H9 (cell line): ENCODE data around the gene NHERF2. TPM values are rescaled to one million over a fixed set of nuclear protein-coding genes. Genes with fewer than 3 reads are reported as not detected.

ENCODE experiments used
- DNase-seq: peaks from one replicate; pipeline ENCODE4 v3.0.0-alpha.2; 2017
- H2AFZ ChIP-seq: one replicate; pipeline ENCODE4 v1.6.1; 2013; ENCODE audit warnings: mild to moderate bottlenecking, low read length, control low read depth, moderate library complexity
- H2AK5ac ChIP-seq: 2 replicates; pipeline ENCODE4 v1.6.1; 2013; ENCODE audit warnings: low read length, control low read depth, mixed read lengths; ENCODE audit not compliant: insufficient read length
- H2BK120ac ChIP-seq: one replicate; pipeline ENCODE4 v1.6.1; 2013; ENCODE audit warnings: low read depth, mild to moderate bottlenecking, low read length, control low read depth, inconsistent platforms; ENCODE audit not compliant: poor library complexity, severe bottlenecking
- H2BK12ac ChIP-seq: 2 replicates; pipeline ENCODE4 v1.6.1; 2013; ENCODE audit warnings: low read length, control low read depth, mixed read lengths, low read depth; ENCODE audit not compliant: insufficient read length
- H2BK15ac ChIP-seq: 2 replicates; pipeline ENCODE4 v1.6.1; 2013; ENCODE audit warnings: low read depth, low read length, control low read depth
- H2BK20ac ChIP-seq: one replicate; pipeline ENCODE4 v1.6.1; 2013; ENCODE audit warnings: low read depth, mild to moderate bottlenecking, low read length, control low read depth, inconsistent platforms; ENCODE audit not compliant: poor library complexity, severe bottlenecking
- H2BK5ac ChIP-seq: 2 replicates; pipeline ENCODE4 v1.6.1; 2013; ENCODE audit warnings: low read length, control low read depth, mixed read lengths; ENCODE audit not compliant: insufficient read length
- H3K14ac ChIP-seq: 2 replicates; pipeline ENCODE4 v1.6.1; 2013; ENCODE audit warnings: low read length, control low read depth; ENCODE audit not compliant: insufficient read depth
- H3K18ac ChIP-seq: 2 replicates; pipeline ENCODE4 v1.6.1; 2013; ENCODE audit warnings: low read depth, mild to moderate bottlenecking, mixed read lengths, low read length, control low read depth; ENCODE audit not compliant: insufficient read length
- H3K23ac ChIP-seq: 2 replicates; pipeline ENCODE4 v1.6.1; 2013; ENCODE audit warnings: low read length, control low read depth, mixed read lengths, low read depth; ENCODE audit not compliant: insufficient read length
- H3K23me2 ChIP-seq: 2 replicates; pipeline ENCODE4 v1.6.1; 2013; ENCODE audit warnings: low read depth, mild to moderate bottlenecking, mixed read lengths, low read length, control low read depth; ENCODE audit not compliant: insufficient read length, poor library complexity, severe bottlenecking
- H3K27ac ChIP-seq: 2 replicates; pipeline ENCODE4 v1.5.1; 2013; ENCODE audit warnings: low read length, control low read depth, mixed read lengths, low read depth; ENCODE audit not compliant: insufficient read length
- H3K27me3 ChIP-seq: 2 replicates; pipeline ENCODE4 v1.6.1; 2013; ENCODE audit warnings: low read length, control low read depth, inconsistent platforms; ENCODE audit not compliant: insufficient read depth
- H3K4ac ChIP-seq: 2 replicates; pipeline ENCODE4 v1.6.1; 2013; ENCODE audit warnings: low read depth, mild to moderate bottlenecking, control low read depth, inconsistent platforms, low read length, moderate library complexity
- H3K4me1 ChIP-seq: 2 replicates; pipeline ENCODE4 v1.6.1; 2013; ENCODE audit warnings: low read length, control low read depth, inconsistent platforms; ENCODE audit not compliant: insufficient read depth
- H3K4me2 ChIP-seq: 2 replicates; pipeline ENCODE4 v1.6.1; 2013; ENCODE audit warnings: low read length, control low read depth, mixed read lengths; ENCODE audit not compliant: insufficient read length, insufficient read depth
- H3K56ac ChIP-seq: 2 replicates; pipeline ENCODE4 v1.6.1; 2013; ENCODE audit warnings: low read depth, mild to moderate bottlenecking, mixed read lengths, low read length, control low read depth; ENCODE audit not compliant: insufficient read length
- H3K79me1 ChIP-seq: 2 replicates; pipeline ENCODE4 v1.6.1; 2013; ENCODE audit warnings: low read depth, mild to moderate bottlenecking, moderate library complexity, low read length, control low read depth, inconsistent platforms; ENCODE audit not compliant: insufficient read depth, poor library complexity, severe bottlenecking
- H3K79me2 ChIP-seq: 2 replicates; pipeline ENCODE4 v1.6.1; 2013; ENCODE audit warnings: low read length, control low read depth, inconsistent platforms; ENCODE audit not compliant: insufficient read depth
- H3K9ac ChIP-seq: 2 replicates; pipeline ENCODE4 v1.6.1; 2013; ENCODE audit warnings: low read length, control low read depth, mixed read lengths; ENCODE audit not compliant: insufficient read length; ENCODE audit errors: extremely low read depth
- H3K9me3 ChIP-seq: one replicate; pipeline ENCODE4 v1.6.1; 2013; ENCODE audit warnings: low read depth, low read length, inconsistent platforms; ENCODE audit not compliant: control insufficient read depth
- H3T11ph ChIP-seq: one replicate; pipeline ENCODE4 v1.6.1; 2013; ENCODE audit warnings: mild to moderate bottlenecking, low read length, control low read depth, inconsistent platforms
- H4K20me1 ChIP-seq: one replicate; pipeline ENCODE4 v1.6.1; 2013; ENCODE audit not compliant: control insufficient read depth, insufficient read length, insufficient read depth
- H4K5ac ChIP-seq: 2 replicates; pipeline ENCODE4 v1.6.1; 2013; ENCODE audit warnings: low read depth, mild to moderate bottlenecking, mixed read lengths, low read length, control low read depth; ENCODE audit not compliant: insufficient read length
- H4K8ac ChIP-seq: replicated peaks from 2 replicates; pipeline ENCODE4 v1.6.1; 2013; ENCODE audit warnings: low read length, control low read depth, mixed read lengths, low read depth; ENCODE audit not compliant: insufficient read length
- H4K91ac ChIP-seq: 2 replicates; pipeline ENCODE4 v1.6.1; 2013; ENCODE audit warnings: low read depth, mild to moderate bottlenecking, moderate library complexity, mixed read lengths, low read length, control low read depth; ENCODE audit not compliant: insufficient read length
- H3K27ac Mint-ChIP-seq, 3 experiments: 2 replicates in 2 of 3; 3 replicates in 1 of 3; pipeline ENCODE4 v1.8.0; 2020 to 2021; ENCODE audit warnings: mixed read lengths in 3 of 3, mild to moderate bottlenecking in 1 of 3, moderate library complexity in 1 of 3
- H3K27me3 Mint-ChIP-seq: 2 replicates; pipeline ENCODE4 v1.8.0; 2021; ENCODE audit warnings: low read depth, mild to moderate bottlenecking, moderate library complexity, mixed read lengths
- H3K36me3 Mint-ChIP-seq, 3 experiments: 2 replicates in 2 of 3; 3 replicates in 1 of 3; pipeline ENCODE4 v1.8.0; 2020 to 2021; ENCODE audit warnings: low read depth in 3 of 3, mixed read lengths in 3 of 3; ENCODE audit not compliant: insufficient read depth in 1 of 3
- H3K4me1 Mint-ChIP-seq, 2 experiments: 2 replicates each; pipeline ENCODE4 v1.8.0; 2020; ENCODE audit warnings: mixed read lengths in 2 of 2
- H3K4me3 Mint-ChIP-seq, 2 experiments: 2 replicates in 1 of 2; 3 replicates in 1 of 2; pipeline ENCODE4 v1.8.0; 2020 to 2021; ENCODE audit warnings: mild to moderate bottlenecking in 2 of 2, mixed read lengths in 2 of 2, moderate library complexity in 1 of 2
- H3K9me3 Mint-ChIP-seq, 2 experiments: 2 replicates in 1 of 2; 3 replicates in 1 of 2; pipeline ENCODE4 v1.8.0; 2020; ENCODE audit warnings: mild to moderate bottlenecking in 2 of 2, mixed read lengths in 2 of 2, moderate library complexity in 1 of 2
- WGBS: extraction: QIAGEN DNeasy Blood & Tissue Kit; methylation state at CpG from one replicate; pipeline ENCODE4 v1.1.7; 2013; ENCODE audit warnings: missing lambda C conversion rate, low lambda C conversion rate, mixed read lengths; ENCODE audit not compliant: insufficient read length; ENCODE audit errors: extremely low coverage; 5-methylcytosine and 5-hydroxymethylcytosine counted together
- total RNA-seq: library from RNA; stranded (reverse); gene quantifications from 2 replicates; pipeline ENCODE4 v1.2.1, GENCODE V29; 2021
- TF ChIP-seq, protein P1 (sequence below): fragments of 200-600 bp; sonication (generic); conservative IDR thresholded peaks from 3 replicates; pipeline ENCODE4 v1.8.0; 2021; ENCODE audit warnings: antibody characterized with exemption, mild to moderate bottlenecking

Gene NHERF2
- total RNA-seq, 1 experiment from 2014 or later = 15.3 TPM

DNA sequence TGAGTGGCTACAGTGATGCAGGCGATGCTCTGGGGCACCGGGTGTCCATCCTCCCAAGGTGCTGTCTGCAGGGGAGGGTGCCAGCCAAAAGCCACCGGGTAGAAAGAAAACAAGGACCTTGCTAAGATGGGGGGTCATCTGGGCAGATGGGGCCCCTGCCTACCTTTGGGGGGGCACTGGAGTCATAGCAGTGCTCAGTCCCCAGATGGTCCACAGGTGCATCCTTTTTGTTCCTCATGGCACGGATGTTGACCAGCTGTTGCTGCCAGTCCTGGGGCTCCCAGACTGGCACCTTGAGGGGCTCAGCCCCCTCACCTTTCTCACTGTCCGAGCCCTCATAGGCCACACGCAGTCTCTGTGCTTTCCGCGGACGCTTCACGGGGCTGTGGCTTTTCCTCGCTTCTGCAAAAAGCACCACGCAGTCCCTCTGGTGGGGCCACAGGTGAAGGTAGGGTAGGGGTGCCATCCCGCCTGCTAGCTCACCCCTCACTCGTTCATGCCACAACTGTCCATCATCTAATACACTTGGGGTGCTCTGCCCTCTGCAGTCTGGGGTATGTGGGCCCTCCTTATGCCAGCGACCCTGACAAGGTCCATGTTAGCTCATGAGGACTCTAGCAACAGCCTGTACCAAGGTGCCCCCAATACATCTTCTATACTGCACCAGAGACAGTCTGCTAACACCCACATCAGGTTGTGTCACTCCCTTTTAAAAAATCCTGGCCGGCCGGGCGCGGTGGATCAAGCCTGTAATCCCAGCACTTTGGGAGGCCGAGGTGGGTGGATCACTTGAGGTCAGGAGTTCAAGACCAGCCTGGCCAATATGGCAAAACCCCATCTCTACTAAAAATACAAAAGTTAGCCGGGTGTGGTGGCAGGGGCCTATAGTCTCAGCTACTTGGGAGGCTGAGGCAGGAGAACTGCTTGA, 19.5 kb downstream of the NHERF2 start:
- no peaks in the 10 kb centered on the region for H3K79me2 ChIP-seq
- H3K14ac ChIP-seq = no peak overlapping the region
- 0 out of 2 replicates have a peak, but pooled peaks cover 3% of the 10 kb centered on the region for H3K4me1 ChIP-seq
- H3K4me2 ChIP-seq = peak overlapping the region; percentile 82
- no peak overlapping the region for H3K9ac ChIP-seq
- Mint-ChIP-seq H3K9me3 (no peaks in the 10 kb centered on the region), H3K4me1 (peaks cover 10 to 18% of the 10 kb centered on the region in 2 experiments), H3K4me3 (peak overlapping the region; percentile 89 to 95), H3K27ac (no peak overlapping the region), H3K36me3 (peaks cover 3 to 13% (median 10%) of the 10 kb centered on the region in 3 experiments; a peak in 4 of 7 replicates), H3K27me3 (no peaks in the 10 kb centered on the region)
- no peaks in the 10 kb centered on the region for H4K20me1 ChIP-seq
- no peak overlapping the region for H4K91ac ChIP-seq
- no peak overlapping the region for H3K18ac ChIP-seq
- no peak overlapping the region for H2BK5ac ChIP-seq
- H3K27me3 ChIP-seq = no peaks in the 10 kb centered on the region
- TF ChIP-seq, protein P1, sequence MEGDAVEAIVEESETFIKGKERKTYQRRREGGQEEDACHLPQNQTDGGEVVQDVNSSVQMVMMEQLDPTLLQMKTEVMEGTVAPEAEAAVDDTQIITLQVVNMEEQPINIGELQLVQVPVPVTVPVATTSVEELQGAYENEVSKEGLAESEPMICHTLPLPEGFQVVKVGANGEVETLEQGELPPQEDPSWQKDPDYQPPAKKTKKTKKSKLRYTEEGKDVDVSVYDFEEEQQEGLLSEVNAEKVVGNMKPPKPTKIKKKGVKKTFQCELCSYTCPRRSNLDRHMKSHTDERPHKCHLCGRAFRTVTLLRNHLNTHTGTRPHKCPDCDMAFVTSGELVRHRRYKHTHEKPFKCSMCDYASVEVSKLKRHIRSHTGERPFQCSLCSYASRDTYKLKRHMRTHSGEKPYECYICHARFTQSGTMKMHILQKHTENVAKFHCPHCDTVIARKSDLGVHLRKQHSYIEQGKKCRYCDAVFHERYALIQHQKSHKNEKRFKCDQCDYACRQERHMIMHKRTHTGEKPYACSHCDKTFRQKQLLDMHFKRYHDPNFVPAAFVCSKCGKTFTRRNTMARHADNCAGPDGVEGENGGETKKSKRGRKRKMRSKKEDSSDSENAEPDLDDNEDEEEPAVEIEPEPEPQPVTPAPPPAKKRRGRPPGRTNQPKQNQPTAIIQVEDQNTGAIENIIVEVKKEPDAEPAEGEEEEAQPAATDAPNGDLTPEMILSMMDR = no peak
- no peak overlapping the region for H2BK120ac ChIP-seq
- H4K5ac ChIP-seq = no peak overlapping the region
- no peak overlapping the region for H2BK15ac ChIP-seq
- no CpG with 5 or more reads among the region's 21 CpGs for WGBS
- no peak overlapping the region for H2AK5ac ChIP-seq
- H3K23ac ChIP-seq = no peak overlapping the region
- H3K23me2 ChIP-seq = peaks cover 11% of the 10 kb centered on the region
- H3T11ph ChIP-seq = no peak overlapping the region
- no peak overlapping the region for H2BK20ac ChIP-seq
- no peak overlapping the region for H3K4ac ChIP-seq
- no peak overlapping the region for H3K27ac ChIP-seq
- H3K56ac ChIP-seq = no peak overlapping the region
- H2AFZ ChIP-seq = no peak overlapping the region
- no peak overlapping the region for H2BK12ac ChIP-seq
- no peak for DNase-seq
- no peak overlapping the region for H4K8ac ChIP-seq
- no peaks in the 10 kb centered on the region for H3K9me3 ChIP-seq
- no peaks in the 10 kb centered on the region for H3K79me1 ChIP-seq
